Prostate gland (tissue), 2 donors: Measurements from ENCODE around the gene UXS1. TPM values are rescaled to one million over a fixed set of nuclear protein-coding genes. Genes with fewer than 3 reads are reported as not detected.
A peak's percentile ranks its signal among the peaks of the same experiment; 100 is the strongest.

Experiments
- DNase-seq: peaks from one replicate; pipeline ENCODE4 v3.0.0-alpha.2; 2019; ENCODE audit warnings: low spot score
- H3K27ac ChIP-seq, 2 donors: fragments of 200-600 bp; sonication (generic); 2 replicates each; pipeline ENCODE4 v1.5.1; 2017 to 2019
- H3K27me3 ChIP-seq: fragments of 200-600 bp; sonication (generic); replicated peaks from 2 replicates; pipeline ENCODE4 v1.5.1; 2019; ENCODE audit not compliant: insufficient read depth
- H3K36me3 ChIP-seq, 2 donors: fragments of 200-600 bp; sonication (generic); 1 replicate in 1 of 2; 2 replicates in 1 of 2; pipeline versions ENCODE4 v1.5.1 to v1.8.1; 2017 to 2019
- H3K4me1 ChIP-seq: fragments of 200-600 bp; sonication (generic); replicated peaks from 2 replicates; pipeline ENCODE4 v1.5.1; 2019
- H3K4me3 ChIP-seq, 2 donors: fragments of 200-600 bp; sonication (generic); 2 replicates each; pipeline ENCODE4 v1.5.1; 2017 to 2019
- H3K9me3 ChIP-seq: fragments of 200-600 bp; sonication (generic); 2 replicates; pipeline ENCODE4 v1.5.1; 2017
- CTCF ChIP-seq, 4 experiments: fragments of 200-600 bp in 2 of 4; fragments of 450-650 bp in 2 of 4; sonication (generic) in 2 of 4; IDR thresholded peaks; 1 replicate in 3 of 4; 2 replicates in 1 of 4; pipeline ENCODE4 v1.5.1; 2016 to 2019; ENCODE audit warnings: antibody characterized with exemption in 4 of 4, mild to moderate bottlenecking in 2 of 4, moderate library complexity in 2 of 4
- POLR2A ChIP-seq: fragments of 450-650 bp; IDR thresholded peaks from one replicate; pipeline ENCODE4 v1.6.1; 2016; ENCODE audit warnings: antibody characterized with exemption, mild to moderate bottlenecking
- POLR2AphosphoS5 ChIP-seq: sonication (generic); formaldehyde crosslinking; IDR thresholded peaks from one replicate; pipeline ENCODE4 v1.6.1; 2017; ENCODE audit warnings: antibody characterized with exemption
- WGBS: methylation state at CpG from one replicate; pipeline ENCODE4 v1.1.5; 2018; 5-methylcytosine and 5-hydroxymethylcytosine counted together
- intact Hi-C: fragments of 100-400 bp; cut with DNase I; formaldehyde crosslinking; loops from one replicate; pipeline ENCODE4 v1.14.2; 2022
- total RNA-seq, 2 donors: library from RNA; depleted of rRNA; stranded (reverse); fragments of >200 nt; gene quantifications; one replicate each; pipeline ENCODE4 v1.1.0, GENCODE V29; 2016

UXS1 gene
- total RNA-seq, 2 donors from 2014 or later, result 30.7 to 54.8 TPM

- Histone ChIP-seq H3K4me1 (no peaks in the 10 kb centered on the region), H3K4me3 (no peak overlapping the region), H3K27me3 (no peaks in the 10 kb centered on the region), H3K27ac (no peak overlapping the region), H3K36me3 (no peaks in the 10 kb centered on the region), H3K9me3 (no peaks in the 10 kb centered on the region)
- DNase-seq, result no peak
- TF ChIP-seq POLR2AphosphoS5 (no peak), POLR2A (no peak), CTCF (IDR thresholded peaks at IDR 0.05) (no peak)
- intact Hi-C loops, result loop anchor here (10.0 kb wide), 1 partner anchor 171 kb away; no protein-coding TSS in a partner anchor
- 88% methylated on average over 6 of the region's 6 CpGs for WGBS
Measured at GRCh38 chr2:106195456-106195855, 1.4 kb upstream of the UXS1 start.

- intact Hi-C loops, result loop anchor here (5.0 to 10.0 kb wide), 3 partner anchors 66 to 169 kb away; no protein-coding TSS in a partner anchor
- no peak for TF ChIP-seq POLR2AphosphoS5
- no peak for TF ChIP-seq POLR2A
- TF ChIP-seq CTCF (IDR thresholded peaks at IDR 0.05), result no peak
- Histone ChIP-seq H3K4me3 (peak overlapping the region; percentile 85 to 87), H3K27ac (peak overlapping the region; percentile 71 to 82), H3K36me3 (no peaks in the 10 kb centered on the region), H3K4me1 (no peaks in the 10 kb centered on the region), H3K27me3 (no peaks in the 10 kb centered on the region), H3K9me3 (no peaks in the 10 kb centered on the region)
- DNase-seq, result peak; percentile 8
- WGBS, result under 1% methylated on average over 36 of the region's 37 CpGs
Measured at GRCh38 chr2:106193690-106193976, 468 bp downstream of the UXS1 start.

GRCh38 chr2:106192752-106193689, 1.1 kb downstream of the UXS1 start:
- no peaks in the 10 kb centered on the region for H3K9me3 ChIP-seq
- TF ChIP-seq POLR2A (peak; percentile 30), CTCF (IDR thresholded peaks at IDR 0.05) (no peak)
- no peaks in the 10 kb centered on the region for H3K36me3 ChIP-seq
- H3K4me3 ChIP-seq, result peak overlapping the region; percentile 85 to 87
- DNase-seq, result peak; percentile 33
- H3K4me1 ChIP-seq, result no peaks in the 10 kb centered on the region
- 2% methylated on average over 27 of the region's 30 CpGs for WGBS
- intact Hi-C loops, result loop anchor here (5.0 to 10.0 kb wide), 3 partner anchors 66 to 168 kb away; no protein-coding TSS in a partner anchor
- peak overlapping the region; percentile 71 to 82 for H3K27ac ChIP-seq
- H3K27me3 ChIP-seq, result no peaks in the 10 kb centered on the region

GRCh38 chr2:106191511-106192016, 2.5 kb downstream of the UXS1 start:
- no peaks in the 10 kb centered on the region for H3K36me3 ChIP-seq
- DNase-seq, result no peak
- intact Hi-C loops, result loop anchor here (5.0 to 10.0 kb wide), 3 partner anchors 64 to 167 kb away; no protein-coding TSS in a partner anchor

More at GRCh38 chr2:106191511-106192016, 2.5 kb downstream of the UXS1 start:
- WGBS, result 72% methylated on average over 5 of the region's 5 CpGs
- no peaks in the 10 kb centered on the region for H3K4me1 ChIP-seq
- no peaks in the 10 kb centered on the region for H3K27me3 ChIP-seq
- no peak for TF ChIP-seq POLR2A
- no peak for TF ChIP-seq CTCF (IDR thresholded peaks at IDR 0.05)
- no peak for TF ChIP-seq POLR2AphosphoS5
- H3K9me3 ChIP-seq, result no peaks in the 10 kb centered on the region
- H3K27ac ChIP-seq, result no peak overlapping the region
- no peak overlapping the region for H3K4me3 ChIP-seq
